HG02798 (cell line): Measurements from ENCODE around the gene TMEM179.

Experiments
- ATAC-seq: cut with Tn5 transposase; IDR thresholded peaks from one replicate; pipeline ENCODE4 v1.9.1; 2021; ENCODE audit warnings: mild to moderate bottlenecking; ENCODE audit not compliant: unreplicated experiment, poor library complexity

The TMEM179 gene

GRCh38 chr14:104600141-104600643, 4.4 kb downstream of the TMEM179 start:
- ATAC-seq = no peak

- no peak for ATAC-seq
Measured at GRCh38 chr14:104599446-104599845, 5.1 kb downstream of the TMEM179 start.

DNA sequence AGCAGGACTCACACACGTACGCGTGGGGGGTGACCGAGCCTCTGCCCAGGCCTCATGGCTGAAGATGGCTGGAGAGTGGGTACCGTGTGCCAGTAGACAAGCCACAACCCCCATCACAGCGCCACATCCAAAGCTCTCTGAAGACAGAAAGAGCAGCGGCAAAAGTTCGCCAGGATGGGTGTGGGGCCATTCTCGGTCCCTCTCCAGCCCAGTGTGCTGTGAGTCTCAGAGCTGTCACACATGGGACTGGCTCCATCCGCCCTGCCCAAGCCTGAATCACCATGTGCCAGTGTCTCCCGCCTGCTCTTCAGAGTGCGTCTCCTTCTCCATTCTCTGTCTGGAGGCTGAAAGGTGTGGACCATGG, 5.7 kb downstream of the TMEM179 start:
- ATAC-seq = no peak

GRCh38 chr14:104598039-104598909, 6.3 kb downstream of the TMEM179 start:
- no peak for ATAC-seq

DNA sequence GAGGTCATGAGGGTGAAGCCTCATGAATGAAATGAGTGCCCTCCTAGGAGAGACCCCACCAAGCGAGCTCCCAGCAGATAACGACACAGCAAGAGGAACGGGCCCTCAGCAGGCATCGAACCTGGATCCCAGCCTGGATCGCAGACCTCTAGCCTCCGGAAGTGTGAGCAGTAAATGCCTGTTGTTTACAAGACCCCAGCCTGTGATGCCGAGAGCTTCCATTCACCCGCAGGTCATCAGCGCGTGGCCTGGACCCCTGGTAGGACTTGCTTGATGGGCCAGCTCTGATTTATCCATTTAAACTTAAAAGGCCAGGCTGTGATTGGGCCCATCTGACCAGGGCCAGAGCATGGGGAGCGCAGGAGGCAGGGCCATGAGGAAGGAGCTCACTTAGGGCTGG, 7.0 kb downstream of the TMEM179 start:
- ATAC-seq = no peak

DNA sequence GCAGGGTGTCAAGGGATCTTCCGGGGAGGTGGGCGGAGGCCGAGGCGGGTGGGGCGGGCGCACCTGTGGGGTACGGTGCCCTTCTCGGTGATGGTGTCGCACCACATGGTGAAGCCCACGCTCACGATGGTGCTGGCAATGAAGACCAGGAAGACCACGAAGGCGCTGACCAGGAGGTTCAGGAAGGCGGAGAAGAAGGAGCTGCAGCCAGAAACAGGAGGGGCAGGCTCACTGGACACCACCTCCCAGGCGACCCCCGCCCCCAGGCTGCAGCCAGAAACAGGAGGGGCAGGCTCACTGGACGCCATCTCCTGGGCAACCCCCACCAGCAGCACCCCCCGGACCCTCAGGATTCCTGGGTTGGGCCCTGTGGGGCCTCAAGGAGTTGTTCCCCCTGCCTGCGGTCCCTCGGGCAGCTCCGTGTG, 7.6 kb downstream of the TMEM179 start:
- ATAC-seq = no peak

DNA sequence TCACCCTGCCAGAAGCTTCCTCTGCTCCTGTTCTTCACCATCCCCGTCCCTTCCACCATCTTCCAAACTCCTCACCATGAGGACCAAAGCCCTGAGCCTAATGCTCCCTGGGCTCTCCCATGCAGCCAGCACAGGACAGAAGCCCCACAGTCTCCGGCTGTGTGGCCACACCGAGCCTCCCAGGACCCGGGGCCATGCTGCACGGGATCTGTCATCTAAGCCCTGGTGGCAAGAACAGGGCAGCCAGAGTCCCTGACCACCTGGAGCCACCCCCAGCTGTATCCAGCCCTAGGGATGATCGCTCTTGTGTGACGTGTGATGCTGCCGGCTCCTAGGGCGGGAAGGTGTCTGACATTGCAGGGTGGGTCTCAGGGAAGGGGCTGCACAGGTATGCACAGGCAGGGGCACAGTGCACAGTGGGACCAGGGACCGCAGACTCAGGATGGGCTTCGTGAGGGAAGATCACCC, 8.1 kb downstream of the TMEM179 start:
- ATAC-seq = no peak

DNA sequence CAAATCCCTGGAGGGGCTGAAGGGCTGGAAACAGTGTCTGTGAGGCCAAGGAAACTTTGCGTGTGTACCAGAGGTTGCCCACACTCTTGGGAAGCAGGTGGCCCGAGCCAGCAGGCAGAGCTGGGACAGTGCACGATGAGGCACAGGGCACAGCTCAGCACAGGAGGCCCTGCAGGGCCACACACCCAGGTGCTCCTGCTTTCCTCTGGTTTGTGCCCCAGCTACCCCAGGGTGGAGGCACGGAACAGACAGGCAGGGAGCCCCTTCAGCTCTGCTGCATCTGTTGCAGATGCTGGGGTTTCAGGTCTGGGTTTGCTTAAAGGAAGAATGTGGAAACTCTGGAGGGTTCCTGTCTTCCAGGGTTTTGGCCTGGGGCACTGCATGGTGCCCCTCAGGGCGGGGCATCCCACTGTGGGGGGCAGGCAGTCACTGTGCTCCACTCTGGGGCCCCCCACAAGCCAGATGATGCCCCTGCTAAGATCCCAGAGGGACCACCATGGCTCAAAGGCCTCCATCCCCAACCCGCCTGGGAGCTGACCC, 8.6 kb downstream of the TMEM179 start:
- no peak for ATAC-seq

GRCh38 chr14:104595116-104595675, 9.4 kb downstream of the TMEM179 start:
- ATAC-seq = no peak

DNA sequence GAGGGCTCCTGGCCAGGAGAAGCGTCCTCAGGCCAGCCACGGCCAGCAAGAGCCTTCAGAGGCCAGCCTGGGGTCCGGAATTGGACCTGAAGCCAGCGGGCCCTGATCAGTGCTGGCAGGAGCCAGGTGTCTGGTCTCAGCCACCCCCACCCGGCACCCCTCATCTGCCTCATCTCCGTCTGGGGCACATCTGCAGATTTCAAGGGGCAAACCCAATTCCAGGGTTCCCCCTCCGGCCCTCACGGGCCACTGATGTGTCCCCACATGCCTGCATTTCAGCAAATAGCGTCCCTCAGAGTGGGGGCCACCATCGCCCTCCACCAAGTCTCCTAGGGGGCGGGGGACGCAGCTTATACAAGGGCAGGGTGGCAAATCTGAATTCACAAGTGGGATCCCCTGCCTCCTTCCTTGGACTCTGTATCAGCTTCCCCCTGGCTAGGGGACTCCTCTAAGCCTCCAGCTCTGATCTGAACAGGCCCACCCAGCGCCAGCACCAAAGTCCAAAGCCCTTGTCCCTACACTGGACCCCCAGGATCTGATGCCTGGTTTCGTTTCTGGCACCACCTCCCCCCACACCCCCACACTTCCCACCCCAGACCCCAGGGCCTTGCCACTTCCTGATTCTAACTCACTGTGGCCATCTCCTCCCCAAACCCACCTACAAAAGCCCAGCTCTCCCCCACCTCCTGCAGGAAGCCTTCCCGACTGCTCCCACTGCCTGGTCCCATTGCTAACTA, 10.1 kb downstream of the TMEM179 start:
- no peak for ATAC-seq

GRCh38 chr14:104593710-104594136, 10.8 kb downstream of the TMEM179 start:
- ATAC-seq = no peak

GRCh38 chr14:104593241-104593701, 11.3 kb downstream of the TMEM179 start:
- no peak for ATAC-seq

- ATAC-seq = no peak
Measured at GRCh38 chr14:104592785-104593184, 11.8 kb downstream of the TMEM179 start.

- ATAC-seq = no peak
Measured at GRCh38 chr14:104592292-104592672, 12.3 kb downstream of the TMEM179 start.

DNA sequence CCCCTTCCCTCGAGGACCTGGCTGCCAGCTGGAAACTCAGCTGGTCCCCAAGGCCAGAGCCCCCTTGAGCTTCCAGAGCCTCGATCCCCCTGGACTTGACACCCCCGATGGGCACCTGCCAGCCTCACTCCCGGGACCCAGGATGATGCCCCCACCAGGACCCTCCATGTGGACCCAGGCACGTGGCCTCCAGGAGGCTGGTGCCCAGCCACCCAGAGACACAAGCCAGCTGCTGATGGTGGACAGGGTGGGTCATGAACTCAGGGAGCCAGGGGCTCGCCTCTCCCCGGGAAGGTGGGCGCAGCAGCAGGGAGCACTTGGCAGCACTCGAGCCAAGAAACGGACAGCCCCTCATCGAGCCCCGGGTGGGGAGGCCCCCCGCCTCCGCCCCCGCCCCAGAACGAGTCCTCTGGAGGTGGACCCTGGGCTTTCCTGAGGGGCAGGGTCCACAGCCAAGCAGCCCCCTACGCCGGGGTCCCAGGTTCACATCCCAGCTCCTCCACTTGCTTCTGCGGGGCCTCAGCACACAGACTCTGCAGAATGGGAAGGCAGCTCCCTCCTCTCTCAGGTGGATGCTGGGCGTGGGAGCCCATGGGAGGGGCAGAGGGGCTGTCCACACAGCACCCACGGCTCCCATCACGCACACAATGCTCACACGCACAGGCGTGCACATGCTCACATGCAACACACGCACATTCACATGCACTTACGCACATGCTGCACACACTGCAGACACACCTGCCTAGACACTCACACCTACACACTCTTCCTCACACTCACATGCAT, 12.9 kb downstream of the TMEM179 start:
- no peak for ATAC-seq

GRCh38 chr14:104591031-104591430, 13.5 kb downstream of the TMEM179 start:
- ATAC-seq = no peak

GRCh38 chr14:104590240-104590965, 14.2 kb downstream of the TMEM179 start:
- ATAC-seq = no peak

DNA sequence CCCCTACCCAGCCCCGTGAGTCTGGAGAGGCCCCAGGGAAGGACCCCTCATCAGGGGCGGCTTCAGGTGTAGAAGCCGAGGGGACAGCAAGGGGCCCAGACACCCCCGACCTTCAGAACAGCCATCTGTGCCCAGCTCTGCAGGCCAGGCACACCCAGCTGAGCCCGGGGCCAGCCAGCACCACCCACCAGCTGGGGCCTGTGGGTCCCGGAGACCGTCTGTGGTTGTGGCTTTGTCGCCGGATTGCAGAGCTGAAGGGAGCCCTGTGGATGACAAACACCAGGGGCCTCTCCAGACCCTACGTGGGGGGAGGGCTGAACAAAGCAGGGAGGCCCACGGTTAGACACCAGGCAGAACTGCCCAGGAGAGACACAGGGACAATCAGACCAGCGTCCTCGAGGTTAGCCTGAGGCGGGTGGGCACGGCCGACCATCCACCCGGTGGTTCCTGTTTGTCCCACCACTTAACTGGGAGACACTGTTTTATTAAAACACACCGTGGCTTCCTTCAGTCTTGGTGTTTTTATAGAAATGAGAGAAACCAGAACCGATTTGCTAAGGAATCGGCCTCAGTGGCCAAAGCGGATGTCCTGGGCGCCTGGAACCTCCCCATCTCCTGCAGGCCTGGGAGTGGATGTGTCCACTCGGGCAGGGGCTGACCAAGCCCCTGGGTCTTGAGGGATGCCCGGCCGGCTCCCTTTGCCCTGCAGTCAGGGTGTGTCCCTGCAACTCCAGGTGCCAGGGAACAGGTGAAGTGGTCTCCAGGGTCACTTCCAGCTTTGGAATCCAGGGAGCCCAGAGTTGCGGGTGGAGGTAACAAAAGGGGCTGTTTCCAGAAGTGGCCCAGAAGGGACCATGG, 15.0 kb downstream of the TMEM179 start:
- no peak for ATAC-seq
